Smooth muscle cell (in vitro differentiated cells): ENCODE results near the gene DCLK2. TPM values are rescaled to one million over a fixed set of nuclear protein-coding genes. Genes with fewer than 3 reads are reported as not detected.
A peak's percentile ranks its signal among the peaks of the same experiment; 100 is the strongest.

Source experiments
- DNase-seq: peaks from one replicate; lab custom pipeline; 2025; ENCODE audit not compliant: unreplicated experiment; lab: John Stamatoyannopoulos, UW
- H2AFZ ChIP-seq: fragments of 200-600 bp; sonication (generic); 2 replicates; pipeline ENCODE4 v1.6.0; 2016; ENCODE audit warnings: antibody characterized with exemption, low read depth, mild to moderate bottlenecking
- H3F3A ChIP-seq: fragments of 200-600 bp; sonication (generic); 2 replicates; pipeline ENCODE4 v1.6.0; 2017; ENCODE audit warnings: antibody characterized with exemption, low read depth
- H3K27ac ChIP-seq: fragments of 200-600 bp; sonication (generic); 2 replicates; pipeline ENCODE4 v1.5.1; 2016; ENCODE audit warnings: low read depth, mild to moderate bottlenecking
- H3K27me3 ChIP-seq: fragments of 200-600 bp; sonication (generic); 2 replicates; pipeline ENCODE4 v1.6.1; 2016; ENCODE audit warnings: low read depth, mild to moderate bottlenecking
- H3K36me3 ChIP-seq: fragments of 200-600 bp; sonication (generic); 2 replicates; pipeline ENCODE4 v1.5.1; 2016; ENCODE audit warnings: low read depth
- H3K4me1 ChIP-seq: fragments of 200-600 bp; sonication (generic); 2 replicates; pipeline ENCODE4 v1.5.1; 2016; ENCODE audit warnings: low read depth
- H3K4me2 ChIP-seq: fragments of 200-600 bp; sonication (generic); 2 replicates; pipeline ENCODE4 v1.6.0; 2016; ENCODE audit warnings: mild to moderate bottlenecking
- H3K4me3 ChIP-seq: fragments of 200-600 bp; sonication (generic); 2 replicates; pipeline ENCODE4 v1.5.1; 2016; ENCODE audit warnings: mild to moderate bottlenecking
- H3K79me2 ChIP-seq: fragments of 200-600 bp; sonication (generic); 2 replicates; pipeline ENCODE4 v1.6.0; 2016; ENCODE audit warnings: low read depth, mild to moderate bottlenecking
- H3K9ac ChIP-seq: fragments of 200-600 bp; sonication (generic); 2 replicates; pipeline ENCODE4 v1.6.0; 2016; ENCODE audit warnings: low read depth
- H3K9me3 ChIP-seq: fragments of 200-600 bp; sonication (generic); replicated peaks from 2 replicates; pipeline ENCODE4 v1.5.1; 2016; ENCODE audit warnings: low read depth
- H4K20me1 ChIP-seq: fragments of 200-600 bp; sonication (generic); 2 replicates; pipeline ENCODE4 v1.6.0; 2016; ENCODE audit warnings: low read depth
- CTCF ChIP-seq: fragments of 200-600 bp; sonication (generic); IDR thresholded peaks from 2 replicates; pipeline ENCODE4 v1.5.1; 2017; ENCODE audit warnings: borderline replicate concordance, mild to moderate bottlenecking, antibody characterized with exemption; ENCODE audit not compliant: insufficient read depth, poor library complexity, severe bottlenecking
- WGBS: methylation state at CpG from one replicate; pipeline ENCODE4 v1.1.7; 2016; ENCODE audit warnings: low lambda C conversion rate; 5-methylcytosine and 5-hydroxymethylcytosine counted together
- polyA plus RNA-seq: library from polyadenylated mRNA; unstranded; fragments of >200 nt; fragmentation: Nextera tagmentation; extraction: Ambion mirVana; gene quantifications from 2 replicates; pipeline ENCODE4 v1.2.1, GENCODE V29; 2016
- total RNA-seq: library from RNA; depleted of rRNA; stranded (reverse); fragments of >200 nt; gene quantifications from 2 replicates; pipeline ENCODE4 v1.2.3, GENCODE V29; 2014

DCLK2 gene
- total and polyA plus RNA-seq, 2 experiments from 2014 or later: 1.3 to 4.8 TPM

- no peaks in the 10 kb centered on the region for H3K9me3 ChIP-seq
- H4K20me1 ChIP-seq: no peaks in the 10 kb centered on the region
- no peak overlapping the region for H3K27ac ChIP-seq
- H3K4me1 ChIP-seq: no peaks in the 10 kb centered on the region
- no peak for TF ChIP-seq CTCF
- no peak overlapping the region for H2AFZ ChIP-seq
- H3K79me2 ChIP-seq: no peaks in the 10 kb centered on the region
- no peak overlapping the region for H3K4me2 ChIP-seq
- no peak overlapping the region for H3K9ac ChIP-seq
- H3F3A ChIP-seq: no peaks in the 10 kb centered on the region
- no peak for DNase-seq
- 100% methylated on average over 1 of the region's 1 CpG for WGBS
- no peaks in the 10 kb centered on the region for H3K36me3 ChIP-seq
- no peaks in the 10 kb centered on the region for H3K27me3 ChIP-seq
- no peak overlapping the region for H3K4me3 ChIP-seq
Measured at GRCh38 chr4:150142831-150143230, 64.6 kb downstream of the DCLK2 start.

GRCh38 chr4:150145090-150145945 lies 67.1 kb downstream of the DCLK2 start:
- H3K27me3 ChIP-seq: no peaks in the 10 kb centered on the region
- H3K4me3 ChIP-seq: no peak overlapping the region
- no peaks in the 10 kb centered on the region for H3K79me2 ChIP-seq
- TF ChIP-seq CTCF: peak; percentile 7
- no peaks in the 10 kb centered on the region for H3K9me3 ChIP-seq
- no peaks in the 10 kb centered on the region for H3K4me1 ChIP-seq
- H3K9ac ChIP-seq: no peak overlapping the region
- H2AFZ ChIP-seq: no peak overlapping the region
- no peak for DNase-seq
- no peak overlapping the region for H3K4me2 ChIP-seq
- 91% methylated on average over 1 of the region's 1 CpG for WGBS
- no peaks in the 10 kb centered on the region for H3F3A ChIP-seq
- H3K36me3 ChIP-seq: no peaks in the 10 kb centered on the region
- H4K20me1 ChIP-seq: no peaks in the 10 kb centered on the region
- no peak overlapping the region for H3K27ac ChIP-seq

GRCh38 chr4:150145946-150146340 lies 67.7 kb downstream of the DCLK2 start:
- no peaks in the 10 kb centered on the region for H4K20me1 ChIP-seq
- 74% methylated on average over 1 of the region's 1 CpG for WGBS
- TF ChIP-seq CTCF: no peak
- no peaks in the 10 kb centered on the region for H3K79me2 ChIP-seq
- H3K4me1 ChIP-seq: no peaks in the 10 kb centered on the region
- no peaks in the 10 kb centered on the region for H3K27me3 ChIP-seq
- H2AFZ ChIP-seq: no peak overlapping the region
- no peak overlapping the region for H3K4me2 ChIP-seq
- DNase-seq: no peak
- no peak overlapping the region for H3K9ac ChIP-seq
- no peaks in the 10 kb centered on the region for H3F3A ChIP-seq
- no peaks in the 10 kb centered on the region for H3K36me3 ChIP-seq
- no peak overlapping the region for H3K27ac ChIP-seq
- H3K4me3 ChIP-seq: no peak overlapping the region
- no peaks in the 10 kb centered on the region for H3K9me3 ChIP-seq

- WGBS: 85% methylated on average over 1 of the region's 1 CpG
- Histone ChIP-seq H3K27ac (no peak overlapping the region), H3K9me3 (no peaks in the 10 kb centered on the region), H3K9ac (no peak overlapping the region), H3K27me3 (no peaks in the 10 kb centered on the region), H3K4me2 (no peak overlapping the region), H3K4me1 (no peaks in the 10 kb centered on the region), H3K36me3 (no peaks in the 10 kb centered on the region), H4K20me1 (no peaks in the 10 kb centered on the region), H3K79me2 (no peaks in the 10 kb centered on the region), H2AFZ (no peak overlapping the region), H3F3A (no peaks in the 10 kb centered on the region), H3K4me3 (no peak overlapping the region)
- TF ChIP-seq CTCF: no peak
- DNase-seq: no peak
Measured at GRCh38 chr4:150149381-150149780, 71.1 kb downstream of the DCLK2 start.
